Measurements from ENCODE around the gene BASP1. TPM values are rescaled to one million over a fixed set of nuclear protein-coding genes. Genes with fewer than 3 reads are reported as not detected.

Gene BASP1
- total RNA-seq, 1 donor from 2014 or later, result 411 TPM

- DNase-seq (ENCODE audit: low spot score in 2 of 2) (no peak), FAIRE-seq (no peak)
These were observed 4.6 kb downstream of the BASP1 start for GRCh38 chr5:17221843-17222636.

GRCh38 chr5:17222664-17223063 lies 5.2 kb downstream of the BASP1 start:
- FAIRE-seq, result no peak
- DNase-seq (ENCODE audit: low spot score in 2 of 2), result no peak

- FAIRE-seq (no peak), DNase-seq (ENCODE audit: low spot score in 2 of 2) (no peak)
These were observed 6.1 kb downstream of the BASP1 start for GRCh38 chr5:17223367-17224185.

- FAIRE-seq, result no peak
- no peak for DNase-seq (ENCODE audit: low spot score in 2 of 2)
These were observed 7.6 kb downstream of the BASP1 start for GRCh38 chr5:17224858-17225511.

GRCh38 chr5:17225520-17225919 lies 8.1 kb downstream of the BASP1 start:
- DNase-seq (ENCODE audit: low spot score in 2 of 2), result no peak
- no peak for FAIRE-seq

GRCh38 chr5:17227868-17228267 lies 10.4 kb downstream of the BASP1 start:
- DNase-seq (ENCODE audit: low spot score in 2 of 2), result no peak
- FAIRE-seq, result no peak

- FAIRE-seq, result no peak
- no peak for DNase-seq (ENCODE audit: low spot score in 2 of 2)
These were observed 11.4 kb downstream of the BASP1 start for GRCh38 chr5:17228821-17229291.

- no peak for FAIRE-seq
- DNase-seq (ENCODE audit: low spot score in 2 of 2), result no peak
These were observed 11.9 kb downstream of the BASP1 start for GRCh38 chr5:17229313-17229712.

GRCh38 chr5:17230191-17230590 lies 12.8 kb downstream of the BASP1 start:
- FAIRE-seq (no peak), DNase-seq (ENCODE audit: low spot score in 2 of 2) (no peak)

- DNase-seq (ENCODE audit: low spot score in 2 of 2) (no peak), FAIRE-seq (no peak)
These were observed 13.5 kb downstream of the BASP1 start for GRCh38 chr5:17230808-17231525.

- DNase-seq (ENCODE audit: low spot score in 2 of 2) (no peak), FAIRE-seq (no peak)
These were observed 15.0 kb downstream of the BASP1 start for GRCh38 chr5:17232405-17232804.

- no peak for DNase-seq (ENCODE audit: low spot score in 2 of 2)
- FAIRE-seq, result no peak
These were observed 16.1 kb downstream of the BASP1 start for GRCh38 chr5:17233488-17233887.

GRCh38 chr5:17234374-17234773 lies 16.9 kb downstream of the BASP1 start:
- DNase-seq (ENCODE audit: low spot score in 2 of 2) (no peak), FAIRE-seq (no peak)

- DNase-seq (ENCODE audit: low spot score in 2 of 2) (no peak), FAIRE-seq (no peak)
These were observed 18.4 kb downstream of the BASP1 start for GRCh38 chr5:17235731-17236330.

GRCh38 chr5:17238521-17239041 lies 21.1 kb downstream of the BASP1 start:
- DNase-seq (ENCODE audit: low spot score in 2 of 2) (no peak), FAIRE-seq (no peak)

GRCh38 chr5:17239953-17240352 lies 22.5 kb downstream of the BASP1 start:
- DNase-seq (ENCODE audit: low spot score in 2 of 2), result no peak
- FAIRE-seq, result no peak

- no peak for DNase-seq (ENCODE audit: low spot score in 2 of 2)
- FAIRE-seq, result no peak
These were observed 23.1 kb downstream of the BASP1 start for GRCh38 chr5:17240487-17240886.

- FAIRE-seq (no peak), DNase-seq (ENCODE audit: low spot score in 2 of 2) (no peak)
These were observed 24.2 kb downstream of the BASP1 start for GRCh38 chr5:17241635-17242034.

GRCh38 chr5:17243287-17244063 lies 26.0 kb downstream of the BASP1 start:
- no peak for FAIRE-seq

More at GRCh38 chr5:17243287-17244063, 26.0 kb downstream of the BASP1 start:
- no peak for DNase-seq (ENCODE audit: low spot score in 2 of 2)
